Activated T-cell treated with anti-CD3 and anti-CD28 coated beads for 24 hours (primary cell): ENCODE results near the gene CS.
"Not testable (repeated sequence)": the region's sequence is repeated elsewhere in the genome, so short reads cannot be mapped to it uniquely, and the experiment has no call there.

Experiments
- DNase-seq: peaks from one replicate; pipeline ENCODE4 v3.0.0-alpha.2; 2020; ENCODE audit warnings: low read depth

Gene CS

GRCh38 chr12:56278905-56279304 is 21.2 kb downstream of the CS start:
- DNase-seq: no peak

- no peak for DNase-seq
Observed at GRCh38 chr12:56274299-56274698, 25.8 kb downstream of the CS start.

DNA sequence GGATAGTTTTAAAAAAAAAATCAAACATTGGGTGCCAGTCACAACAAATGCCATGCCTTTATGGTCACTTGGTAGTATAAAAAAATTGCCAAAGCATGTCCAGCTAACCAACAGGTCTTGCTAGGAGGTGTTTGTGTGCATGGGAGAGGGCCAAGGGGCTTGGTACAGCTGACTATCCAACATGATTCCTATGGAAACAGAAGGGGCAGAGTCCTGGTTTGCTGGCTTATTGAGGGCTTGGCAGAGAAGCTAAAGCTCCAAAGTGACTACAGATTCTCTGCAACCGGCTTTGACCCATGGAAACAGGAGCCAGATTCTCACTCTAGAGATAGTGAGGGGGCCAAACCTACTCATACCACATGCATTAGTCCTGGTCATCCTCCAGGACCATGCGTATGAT is 27.7 kb downstream of the CS start:
- DNase-seq: not testable (repeated sequence)

DNA sequence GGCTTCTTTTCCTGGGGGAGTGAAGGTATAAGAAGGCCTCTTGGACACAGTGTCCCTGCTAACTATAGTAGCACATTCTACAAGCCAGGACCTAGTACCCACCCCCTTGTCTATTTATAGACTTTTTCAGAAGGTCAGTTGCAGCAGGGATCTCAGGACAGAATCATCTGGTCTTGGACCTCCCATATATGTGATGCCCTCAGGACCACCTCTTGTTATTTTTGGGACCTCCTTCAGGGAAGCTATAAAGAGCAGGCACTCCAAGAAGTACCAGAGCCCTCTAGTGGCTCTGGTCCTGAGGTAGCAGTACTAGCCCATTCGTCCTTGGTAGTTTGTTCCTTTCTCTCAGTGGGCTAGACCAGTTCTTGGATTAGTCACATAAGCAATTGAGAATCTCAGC is 29.1 kb downstream of the CS start:
- DNase-seq: no peak

DNA sequence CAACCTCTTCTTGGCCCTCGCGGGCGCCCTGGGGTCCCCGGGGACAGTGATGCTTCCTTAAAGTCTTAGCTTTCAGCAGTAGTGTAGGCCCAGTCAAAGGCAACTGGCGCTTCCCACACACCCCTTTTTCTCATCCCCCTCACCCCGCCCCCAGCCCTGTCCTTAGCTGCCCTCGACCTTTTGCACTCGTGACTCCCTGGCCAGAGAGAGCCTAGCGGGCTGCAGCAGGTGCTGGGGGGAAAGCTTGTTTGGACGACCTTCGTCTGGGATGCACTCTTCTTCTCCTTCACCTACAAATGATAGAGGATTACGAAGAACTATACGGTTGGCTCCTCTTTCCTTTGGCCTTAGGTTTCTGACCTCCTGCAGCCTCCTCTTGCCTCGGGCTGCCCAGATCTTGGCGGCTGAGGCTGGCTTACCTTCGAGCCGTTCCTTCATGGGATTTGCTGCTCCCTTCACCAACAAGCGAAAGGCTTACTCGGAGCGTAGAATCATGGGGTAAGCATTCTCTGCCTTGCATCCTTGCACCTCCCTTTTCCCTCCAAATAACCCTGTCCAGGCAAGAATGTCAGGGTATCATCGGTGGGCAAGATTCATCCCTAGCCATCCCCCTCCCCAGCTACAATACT is 32.6 kb downstream of the CS start:
- DNase-seq: no peak

DNA sequence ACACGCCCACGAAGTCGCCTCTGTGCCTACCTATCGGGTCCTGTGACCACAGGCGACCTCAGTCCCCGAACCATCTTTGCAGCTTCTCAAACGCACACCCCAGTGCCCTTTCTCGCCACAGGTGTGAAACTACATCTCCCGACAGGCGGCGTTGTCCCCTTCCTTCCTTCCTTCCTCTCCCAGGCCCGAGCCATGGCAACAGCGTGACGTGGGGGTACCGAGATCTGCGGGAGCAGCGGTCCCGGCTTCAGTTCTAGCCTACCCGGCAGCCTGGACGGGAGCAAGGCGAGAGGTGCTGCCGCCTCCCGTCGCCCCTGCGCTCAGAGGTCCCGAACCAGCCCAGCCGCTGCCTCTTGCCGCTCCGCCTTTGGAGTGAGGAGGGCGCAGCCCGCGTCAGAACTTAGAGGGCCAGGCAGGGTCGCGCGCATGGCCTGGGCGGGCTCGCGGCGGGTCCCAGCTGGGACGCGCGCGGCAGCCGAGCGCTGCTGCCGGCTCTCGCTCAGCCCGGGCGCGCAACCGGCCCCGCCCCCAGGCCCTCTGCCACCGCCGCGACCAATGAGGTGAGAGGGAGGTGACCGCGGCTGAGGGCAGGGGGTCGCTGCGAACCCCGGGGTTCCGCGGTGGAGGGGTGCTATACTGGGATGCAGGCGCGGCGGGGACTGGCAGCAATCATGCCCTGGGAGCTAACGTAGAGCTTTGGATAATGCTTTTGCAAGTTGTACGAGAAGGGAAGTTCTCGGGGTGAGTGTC is 33.3 kb downstream of the CS start, which contains the start of gene COQ10A:
TSS of gene COQ10A (plus strand) at position 250 of the 750 bp plus-strand sequence. CDS start at position 427, 177 bp downstream.
- DNase-seq: peak; percentile 82

- not testable (repeated sequence) for DNase-seq
Observed at GRCh38 chr12:56266068-56266692, 34.0 kb downstream of the CS start.

DNA sequence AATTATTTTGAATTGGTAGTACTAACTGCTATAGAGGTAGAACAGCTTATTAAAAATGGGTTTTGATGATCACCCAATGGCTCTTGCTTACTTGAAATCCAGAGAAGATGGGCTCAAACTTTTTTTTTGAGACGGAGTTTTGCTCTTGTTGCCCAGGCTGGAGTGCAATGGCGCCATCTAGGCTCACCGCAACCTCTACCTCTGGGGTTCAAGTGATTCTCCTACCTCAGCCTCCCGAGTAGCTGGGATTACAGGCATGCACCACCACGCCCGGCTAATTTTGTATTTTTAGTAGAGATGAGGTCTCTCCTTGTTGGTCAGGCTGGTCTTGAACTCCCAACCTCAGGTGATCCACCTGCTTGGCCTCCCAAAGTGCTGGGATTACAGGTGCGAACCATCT is 37.2 kb downstream of the CS start:
- not testable (repeated sequence) for DNase-seq

DNA sequence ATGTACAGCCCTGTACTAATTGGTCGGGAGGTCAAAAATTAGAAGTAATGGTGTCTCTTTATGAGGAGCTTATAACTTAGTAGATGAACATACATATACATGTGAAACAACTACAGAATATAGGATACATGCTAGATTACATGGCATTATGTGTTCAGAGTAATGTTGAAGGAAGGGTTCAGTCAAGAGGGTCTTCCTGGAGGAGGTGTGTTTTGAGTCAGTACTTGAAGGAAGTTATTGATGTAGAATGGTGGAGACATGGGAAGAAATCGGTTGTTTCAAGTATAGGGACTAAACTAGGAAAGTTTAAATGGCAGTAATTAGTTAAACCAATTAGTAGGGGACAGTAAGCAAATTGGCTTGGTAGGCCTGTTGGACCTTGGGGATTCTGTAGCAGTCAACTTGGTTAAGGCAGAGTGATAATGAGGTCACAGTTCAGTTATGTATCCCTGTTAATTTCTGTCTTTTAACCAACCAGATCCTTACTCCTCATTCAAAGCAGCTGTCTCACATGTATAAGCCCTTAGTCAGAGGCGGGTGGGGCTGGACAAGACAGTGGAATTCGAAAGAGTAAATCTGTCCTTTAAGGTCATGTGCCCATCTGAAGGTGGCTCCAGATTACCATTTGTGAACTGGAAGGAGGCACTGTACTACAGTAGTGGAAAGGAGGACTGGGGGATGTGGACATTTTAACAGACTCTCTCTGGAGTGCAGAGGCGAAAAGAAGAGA is 38.5 kb downstream of the CS start:
- DNase-seq: no peak

- DNase-seq: no peak
Observed at GRCh38 chr12:56260921-56261320, 39.2 kb downstream of the CS start.

DNA sequence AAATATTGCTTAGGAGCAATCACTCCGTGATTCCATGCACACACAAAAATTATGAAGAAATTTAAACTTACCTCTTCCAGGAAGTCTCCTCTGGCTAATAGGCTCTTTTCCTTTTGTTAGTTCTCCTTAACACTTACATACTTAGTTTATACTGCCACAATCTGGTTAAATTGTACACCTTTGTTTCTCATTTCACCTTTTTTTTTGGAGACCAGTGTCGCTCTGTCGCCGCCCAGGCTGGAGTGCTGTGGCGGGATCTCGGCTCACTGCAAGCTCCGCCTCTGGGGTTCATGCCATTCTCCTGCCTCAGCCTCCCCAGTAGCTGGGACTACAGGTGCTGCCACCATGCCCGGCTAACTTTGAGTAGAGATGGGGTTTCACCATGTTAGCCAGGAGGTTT is 39.8 kb downstream of the CS start:
- DNase-seq: no peak

- DNase-seq: no peak
Observed at GRCh38 chr12:56258820-56259183, 41.3 kb downstream of the CS start.

DNA sequence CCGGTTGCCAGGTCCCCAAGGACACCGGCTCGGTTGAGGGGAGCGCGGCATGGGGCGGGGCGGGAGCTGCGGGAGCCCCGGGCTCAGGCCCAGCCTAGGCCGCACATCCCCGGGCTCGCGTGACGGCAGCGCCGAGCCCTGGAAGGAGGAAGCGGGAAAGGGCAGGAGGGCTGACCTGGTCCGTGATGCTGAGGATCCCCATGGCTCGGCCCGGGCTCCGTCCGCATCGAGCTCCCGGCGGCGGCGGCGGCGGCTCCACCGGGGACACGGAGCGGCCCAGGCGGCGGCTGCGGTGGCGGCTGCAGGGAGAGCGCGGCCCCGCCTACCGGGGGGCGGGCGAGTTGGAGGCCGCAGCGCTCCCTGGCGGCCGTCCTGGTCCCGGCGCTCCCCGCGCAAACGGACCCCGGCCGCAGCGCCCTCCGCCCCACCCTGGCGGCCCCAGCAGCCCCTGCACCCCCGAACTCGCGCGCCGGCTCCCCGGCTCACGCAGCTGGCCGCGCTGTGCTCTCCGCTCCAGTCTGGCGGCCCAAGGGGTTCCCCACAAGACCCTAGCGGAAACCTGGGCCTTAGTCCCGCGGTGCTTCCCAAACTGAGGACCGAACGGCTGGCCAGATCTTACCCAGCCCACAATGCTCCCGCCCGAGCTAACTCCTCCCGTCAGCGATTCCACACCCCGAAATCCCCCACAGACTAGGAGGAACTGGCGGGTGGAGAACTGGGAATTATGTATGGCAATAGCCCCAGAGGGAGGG is 41.9 kb downstream of the CS start, which contains the start of gene ANKRD52:
TSS of gene ANKRD52 (minus strand) at position 317 of the 752 bp plus-strand sequence. CDS start at position 202, 115 bp downstream.
- peak; percentile 72 for DNase-seq

DNA sequence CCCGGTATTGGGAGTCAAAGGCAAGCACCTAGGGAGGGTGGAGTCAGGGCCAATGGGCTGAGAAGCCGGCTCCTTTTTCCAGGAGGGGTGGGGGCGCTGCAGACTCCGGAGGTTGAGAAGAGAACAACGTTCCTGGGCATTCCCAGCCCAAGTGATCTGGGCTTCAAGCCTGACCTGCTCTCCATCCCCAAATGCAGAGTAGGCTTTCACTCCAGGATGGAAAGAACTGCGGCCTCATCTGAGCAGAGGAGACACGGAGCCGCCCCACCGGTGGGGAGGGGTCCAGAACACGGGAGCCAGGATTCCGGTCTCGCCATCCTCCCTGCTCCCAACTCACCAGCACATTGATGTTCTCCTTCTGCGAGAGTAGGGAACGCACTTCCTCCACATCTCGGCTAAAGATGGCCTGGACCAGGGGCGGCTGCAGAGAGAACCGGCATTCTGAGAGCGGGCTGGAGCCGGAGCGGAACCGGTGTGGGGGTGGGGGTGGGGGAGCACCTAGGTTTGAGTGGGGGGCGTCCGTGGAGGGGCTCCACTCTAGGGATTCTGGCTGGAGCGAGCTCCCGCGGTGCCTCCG is 42.6 kb downstream of the CS start:
- DNase-seq: no peak

DNA sequence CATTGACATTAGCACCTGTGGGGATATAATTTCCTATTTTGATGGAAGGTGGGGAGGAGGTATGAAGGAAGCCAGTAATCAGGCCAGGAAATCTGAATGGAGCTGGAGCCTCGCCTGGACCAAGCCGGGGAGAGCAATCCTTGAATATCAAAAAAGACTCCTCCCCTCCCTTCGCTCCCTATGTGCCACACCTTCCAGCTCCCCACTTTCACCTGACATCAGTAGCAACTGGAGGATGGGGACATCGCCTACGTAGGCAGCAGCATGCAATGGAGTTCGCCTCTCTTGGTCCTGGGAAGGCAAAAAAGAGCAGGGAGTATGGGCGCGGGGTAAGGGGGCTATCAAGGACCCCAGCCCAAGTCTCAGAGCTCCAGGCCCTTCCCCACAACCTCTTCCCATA is 43.1 kb downstream of the CS start:
- no peak for DNase-seq

DNA sequence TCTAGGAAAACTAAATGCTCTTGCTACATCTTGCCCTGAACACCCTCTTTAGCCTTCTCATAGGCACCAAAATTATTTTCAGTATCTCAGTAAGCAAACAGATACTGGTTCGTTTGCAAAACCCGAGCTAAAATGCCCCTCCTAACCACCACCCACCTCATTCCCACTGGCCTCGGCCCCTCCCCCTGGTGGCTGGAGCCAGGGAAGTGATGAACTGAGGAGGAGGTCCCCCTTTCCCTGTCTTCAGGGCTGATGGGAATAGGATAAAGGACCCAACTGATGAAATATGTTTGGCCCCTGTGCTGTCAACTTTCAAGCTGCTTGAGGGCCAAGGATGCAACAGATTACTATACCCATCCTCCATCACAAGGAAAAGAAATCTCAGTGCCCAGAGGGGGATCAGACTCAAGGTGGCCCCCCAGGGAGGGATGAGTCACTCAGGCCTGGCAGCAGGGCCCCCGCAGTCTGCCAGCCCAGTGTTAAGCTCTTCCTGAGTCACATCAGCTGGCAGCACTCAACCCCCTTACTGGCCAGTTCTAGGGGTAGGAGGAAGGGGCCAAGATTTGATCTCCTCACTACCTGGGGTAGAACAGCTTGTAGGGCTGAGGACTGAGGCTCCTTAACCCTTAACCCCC is 43.7 kb downstream of the CS start:
- no peak for DNase-seq

DNA sequence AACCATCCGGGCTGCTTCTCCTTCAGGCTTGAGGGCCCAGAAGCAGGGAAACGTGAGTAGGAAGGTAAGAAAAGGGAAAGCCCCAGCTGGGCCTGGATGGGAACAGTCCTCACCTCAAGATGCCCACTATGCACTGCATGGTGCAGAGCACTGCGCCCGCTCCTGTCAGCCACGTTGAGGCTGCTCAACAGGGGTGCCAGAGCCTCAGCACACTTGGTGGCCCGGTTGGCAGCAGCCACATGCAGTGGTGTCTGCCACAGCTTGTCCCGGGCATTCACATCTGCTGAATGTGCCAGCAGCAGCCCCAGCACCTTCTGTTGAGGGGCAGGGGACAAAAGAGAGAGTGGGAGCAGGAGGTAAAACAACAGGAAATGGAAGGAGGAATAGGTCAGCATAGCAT is 44.5 kb downstream of the CS start:
- DNase-seq: no peak

DNA sequence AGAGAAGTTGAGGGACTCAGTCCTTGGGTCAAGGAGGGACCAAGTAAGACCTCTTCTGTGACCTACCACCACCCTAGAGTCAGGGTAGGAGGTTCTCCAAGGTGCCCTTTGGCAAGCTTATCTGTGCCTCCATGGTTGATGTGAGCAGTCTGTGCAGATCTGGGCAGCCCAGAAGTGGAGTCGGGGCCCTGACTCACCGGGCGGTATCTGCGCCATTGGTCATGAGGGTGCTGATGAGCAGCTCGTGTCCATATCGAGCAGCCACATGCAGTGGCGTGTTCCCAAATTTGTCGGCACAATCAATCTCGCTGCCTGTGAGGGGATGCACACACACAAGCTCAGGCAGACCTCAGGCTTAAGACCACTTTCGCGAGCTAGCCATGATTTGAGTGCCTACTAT is 47.0 kb downstream of the CS start:
- no peak for DNase-seq

- DNase-seq: no peak
Observed at GRCh38 chr12:56252649-56253048, 47.5 kb downstream of the CS start.

DNA sequence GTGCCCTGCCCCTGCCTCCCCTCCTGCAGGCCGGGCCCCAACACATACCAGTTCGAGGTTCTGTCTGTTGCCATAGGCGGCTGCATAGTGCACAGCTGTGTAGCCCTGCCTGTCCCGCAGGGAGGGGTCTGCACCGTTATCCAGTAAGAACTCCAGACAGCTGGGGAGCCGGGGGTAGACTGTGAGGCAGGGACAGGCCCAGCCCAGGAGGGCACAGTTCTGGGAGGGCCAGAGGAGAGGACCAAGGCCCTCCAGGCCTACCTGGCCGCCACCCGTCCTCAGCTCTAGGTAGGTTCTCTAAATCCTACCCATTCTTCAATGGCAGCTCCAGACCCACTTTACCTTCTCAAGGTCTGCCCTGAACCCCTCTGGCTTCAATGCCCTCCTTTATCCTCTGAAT is 51.4 kb downstream of the CS start:
- DNase-seq: no peak

DNA sequence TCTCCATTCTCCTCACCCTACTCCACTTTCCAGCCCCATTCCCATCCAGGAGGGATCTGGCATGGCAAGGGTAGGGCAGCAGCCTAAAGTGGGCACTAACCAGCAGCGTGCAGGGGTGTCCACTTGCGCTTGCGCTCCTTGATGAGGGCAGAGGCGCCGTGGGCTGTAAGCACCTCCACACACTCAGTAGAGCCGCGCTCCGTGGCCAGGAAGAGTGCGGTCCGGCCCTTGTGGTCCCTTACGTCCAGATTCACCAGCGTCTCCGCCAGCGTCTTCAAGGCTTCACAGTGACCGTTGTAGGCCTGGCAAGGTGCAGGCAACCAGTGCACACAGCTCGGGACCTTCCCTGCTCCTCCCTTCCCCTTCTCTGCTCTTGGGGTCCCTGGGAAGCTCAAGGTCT is 52.2 kb downstream of the CS start:
- no peak for DNase-seq
